Measurements from ENCODE around the gene LRG1.

GRCh38 chr19:4492337-4493103 lies 47.3 kb downstream of the LRG1 start:
- TF ChIP-seq POLR2A (IDR thresholded peaks at IDR 0.05; ENCODE audit: low read depth, low read length), result no peak
- no peak for TF ChIP-seq POLR2AphosphoS5 (IDR thresholded peaks at IDR 0.05; ENCODE audit: low read depth, low read length)

All from GM12891 (cell line).